ENCODE data around the gene ARHGEF4. TPM values are rescaled to one million over a fixed set of nuclear protein-coding genes. Genes with fewer than 3 reads are reported as not detected.

ARHGEF4 gene
- total RNA-seq, result 1.3 TPM

- DNase-seq (ENCODE audit: low spot score), result peak; percentile 70
- ATAC-seq, result peak; percentile 93
These were observed at the start of gene ARHGEF4 for GRCh38 chr2:130836501-130837174. Gene ARHGEF4 (plus strand): TSS chr2:130836914. CDS start chr2:130836954, 40 bp downstream.

GRCh38 chr2:130787841-130788240, 48.9 kb upstream of the ARHGEF4 start:
- no peak for ATAC-seq
- DNase-seq (ENCODE audit: low spot score), result no peak

- DNase-seq (ENCODE audit: low spot score) (no peak), ATAC-seq (no peak)
These were observed 46.4 kb upstream of the ARHGEF4 start for GRCh38 chr2:130790312-130790711.

GRCh38 chr2:130790804-130791616, 45.7 kb upstream of the ARHGEF4 start:
- no peak for DNase-seq (ENCODE audit: low spot score)
- no peak for ATAC-seq

- DNase-seq (ENCODE audit: low spot score), result no peak
- no peak for ATAC-seq
These were observed 45.1 kb upstream of the ARHGEF4 start for GRCh38 chr2:130791617-130791939.

GRCh38 chr2:130795431-130795830, 41.3 kb upstream of the ARHGEF4 start:
- no peak for DNase-seq (ENCODE audit: low spot score)
- ATAC-seq, result no peak

- DNase-seq (ENCODE audit: low spot score) (no peak), ATAC-seq (no peak)
These were observed 40.4 kb upstream of the ARHGEF4 start for GRCh38 chr2:130796290-130796689.

- DNase-seq (ENCODE audit: low spot score) (peak; percentile 88), ATAC-seq (peak; percentile 96)
These were observed 39.0 kb upstream of the ARHGEF4 start for GRCh38 chr2:130797493-130798435.

- DNase-seq (ENCODE audit: low spot score), result no peak
- no peak for ATAC-seq
These were observed 38.1 kb upstream of the ARHGEF4 start for GRCh38 chr2:130798472-130799218.

GRCh38 chr2:130799295-130799694, 37.4 kb upstream of the ARHGEF4 start:
- ATAC-seq (no peak), DNase-seq (ENCODE audit: low spot score) (no peak)

GRCh38 chr2:130805613-130806012, 31.1 kb upstream of the ARHGEF4 start:
- ATAC-seq, result no peak
- no peak for DNase-seq (ENCODE audit: low spot score)

GRCh38 chr2:130806370-130806769, 30.3 kb upstream of the ARHGEF4 start:
- ATAC-seq (no peak), DNase-seq (ENCODE audit: low spot score) (no peak)

GRCh38 chr2:130807659-130808385, 28.9 kb upstream of the ARHGEF4 start:
- ATAC-seq (no peak), DNase-seq (ENCODE audit: low spot score) (no peak)

- no peak for DNase-seq (ENCODE audit: low spot score)
- ATAC-seq, result no peak
These were observed 28.0 kb upstream of the ARHGEF4 start for GRCh38 chr2:130808482-130809268.

- DNase-seq (ENCODE audit: low spot score) (no peak), ATAC-seq (no peak)
These were observed 26.2 kb upstream of the ARHGEF4 start for GRCh38 chr2:130810490-130810889.

GRCh38 chr2:130813722-130814121, 23.0 kb upstream of the ARHGEF4 start:
- DNase-seq (ENCODE audit: low spot score), result no peak

GRCh38 chr2:130814931-130815680, 21.6 kb upstream of the ARHGEF4 start:
- DNase-seq (ENCODE audit: low spot score) (no peak), ATAC-seq (no peak)

More at GRCh38 chr2:130813722-130814121, 23.0 kb upstream of the ARHGEF4 start:
- ATAC-seq, result no peak

- DNase-seq (ENCODE audit: low spot score) (no peak), ATAC-seq (no peak)
These were observed 17.9 kb upstream of the ARHGEF4 start for GRCh38 chr2:130818809-130819208.
